ENCODE measurements around the gene THTPA. TPM values are rescaled to one million over a fixed set of nuclear protein-coding genes. Genes with fewer than 3 reads are reported as not detected.

The THTPA gene
- 10 to 100 TPM; 17.5 to 20.6 (median 19.5) TPM for polyA plus RNA-seq

GRCh38 chr14:23555882-23556699, at the start of gene THTPA:
THTPA (plus strand) TSS chr14:23556271; CDS start chr14:23556758, 487 bp downstream.
- H3K27ac Mint-ChIP-seq = peak within 1 kb of the TSS; percentile 79 to 97 (median 96)
- H3K4me1 Mint-ChIP-seq = peaks cover 32 to 41% of the 10 kb centered on the region in 2 donors
- H3K4me3 Mint-ChIP-seq = peak within 1 kb of the TSS; percentile 92 to 98 (median 97)
- peak; percentile 89 to 90 (median 89) for DNase-seq
- H3K36me3 Mint-ChIP-seq = peaks cover 0 to 4% (median 3%) of the 10 kb centered on the region in 3 donors
- no peaks in the 10 kb centered on the region for H3K9me3 Mint-ChIP-seq
- H3K27me3 Mint-ChIP-seq (ENCODE audit: low read depth in 3 of 3) = peaks cover 0 to 9% (median 6%) of the 10 kb centered on the region in 3 donors

- H3K36me3 Mint-ChIP-seq = peaks cover 3 to 16% (median 4%) of the 10 kb centered on the region in 3 donors
- H3K9me3 Mint-ChIP-seq = no peaks in the 10 kb centered on the region
- DNase-seq = no peak
- H3K4me3 Mint-ChIP-seq = peak overlapping the region in 4 of 5 donors; percentile 69 to 82 (median 75)
- H3K27me3 Mint-ChIP-seq (ENCODE audit: low read depth in 3 of 3) = peaks cover 0 to 2% (median 1%) of the 10 kb centered on the region in 3 donors
- H3K27ac Mint-ChIP-seq = peak overlapping the region in 2 of 6 donors; percentile 64 to 73
- peaks cover 2 to 5% of the 10 kb centered on the region in 2 donors for H3K4me1 Mint-ChIP-seq
Observed at GRCh38 chr14:23512156-23512555, 43.9 kb upstream of the THTPA start.

GRCh38 chr14:23513005-23513817, 42.9 kb upstream of the THTPA start:
- Mint-ChIP-seq H3K4me1 (peaks cover 2 to 5% of the 10 kb centered on the region in 2 donors), H3K27me3 (ENCODE audit: low read depth in 3 of 3) (peaks cover 0 to 2% (median 1%) of the 10 kb centered on the region in 3 donors), H3K36me3 (peaks cover 3 to 13% (median 4%) of the 10 kb centered on the region in 3 donors), H3K9me3 (no peaks in the 10 kb centered on the region), H3K27ac (peak overlapping the region in 1 of 6 donors; percentile 17), H3K4me3 (no peak overlapping the region)
- no peak for DNase-seq

DNA sequence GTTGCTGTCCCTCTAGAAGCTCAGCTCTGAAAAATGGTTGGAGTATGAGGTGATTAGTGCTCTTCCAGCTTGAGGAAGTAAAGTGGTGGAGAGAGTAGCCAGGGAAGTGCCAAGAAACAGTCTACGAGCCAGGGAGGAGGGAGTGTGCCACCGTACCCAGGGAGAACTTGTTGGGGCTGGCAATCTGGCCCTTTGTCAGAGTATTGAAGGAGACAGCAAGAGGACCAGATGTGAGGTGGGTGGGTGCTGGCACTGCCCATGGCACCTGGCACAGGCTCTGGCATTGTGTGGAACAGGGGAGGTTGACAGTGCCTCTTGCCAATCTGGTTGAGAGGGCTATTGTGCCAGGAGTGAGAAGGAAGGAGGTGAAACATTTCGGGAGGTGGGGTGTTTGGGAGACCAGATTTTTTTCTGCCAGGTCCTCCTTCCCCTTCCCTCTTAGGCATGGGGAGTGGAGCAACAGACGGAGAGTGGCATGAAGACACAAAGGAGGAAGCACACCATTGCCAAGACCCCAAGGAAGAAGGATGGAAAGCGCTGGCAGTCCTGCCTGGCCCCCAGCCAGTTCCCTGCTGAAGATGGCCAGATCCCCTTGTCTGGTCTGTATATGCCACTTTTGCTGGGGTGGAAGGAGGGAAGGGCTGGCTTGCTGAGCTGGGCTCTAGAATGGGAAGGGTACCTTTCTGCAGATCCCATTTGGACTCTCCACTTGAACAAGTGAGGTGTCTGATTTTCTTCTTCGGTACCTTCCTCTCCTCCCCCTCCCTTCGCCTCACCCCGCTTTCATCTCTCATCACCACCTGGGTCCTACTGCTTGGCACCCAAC, 42.0 kb upstream of the THTPA start:
- peaks cover 0 to 2% (median 1%) of the 10 kb centered on the region in 3 donors for H3K27me3 Mint-ChIP-seq (ENCODE audit: low read depth in 3 of 3)
- no peak for DNase-seq
- H3K4me3 Mint-ChIP-seq = no peak overlapping the region
- H3K9me3 Mint-ChIP-seq = no peaks in the 10 kb centered on the region
- peaks cover 3 to 13% (median 4%) of the 10 kb centered on the region in 3 donors for H3K36me3 Mint-ChIP-seq
- peaks cover 2 to 5% of the 10 kb centered on the region in 2 donors for H3K4me1 Mint-ChIP-seq
- peak overlapping the region in 1 of 6 donors; percentile 17 for H3K27ac Mint-ChIP-seq

DNA sequence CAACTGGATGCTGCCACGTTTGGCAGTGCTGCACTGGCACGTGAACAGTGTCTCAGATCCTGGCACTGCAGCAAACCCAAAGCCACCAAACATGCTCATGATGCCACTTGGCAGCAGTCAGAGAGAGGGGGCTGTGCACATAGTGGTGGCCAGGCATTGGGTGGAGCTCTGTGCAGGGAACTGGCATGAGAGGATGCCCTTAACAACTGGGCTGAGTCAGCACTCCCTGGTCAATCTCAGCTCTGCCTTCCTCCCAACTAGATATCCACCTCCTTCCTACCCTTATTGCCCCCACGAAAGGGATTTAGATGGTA, 41.5 kb upstream of the THTPA start:
- peaks cover 2 to 5% of the 10 kb centered on the region in 2 donors for H3K4me1 Mint-ChIP-seq
- no peak overlapping the region for H3K27ac Mint-ChIP-seq
- no peak for DNase-seq
- H3K36me3 Mint-ChIP-seq = peaks cover 3 to 13% (median 4%) of the 10 kb centered on the region in 3 donors
- H3K27me3 Mint-ChIP-seq (ENCODE audit: low read depth in 3 of 3) = peaks cover 0 to 2% (median 1%) of the 10 kb centered on the region in 3 donors
- H3K4me3 Mint-ChIP-seq = no peak overlapping the region
- H3K9me3 Mint-ChIP-seq = no peaks in the 10 kb centered on the region

- H3K27ac Mint-ChIP-seq = no peak overlapping the region
- peaks cover 0 to 2% (median 1%) of the 10 kb centered on the region in 3 donors for H3K27me3 Mint-ChIP-seq (ENCODE audit: low read depth in 3 of 3)
- H3K36me3 Mint-ChIP-seq = peaks cover 0 to 8% (median 0%) of the 10 kb centered on the region in 3 donors
- DNase-seq = no peak
- no peaks in the 10 kb centered on the region for H3K9me3 Mint-ChIP-seq
- H3K4me3 Mint-ChIP-seq = no peak overlapping the region
- no peaks in the 10 kb centered on the region for H3K4me1 Mint-ChIP-seq
Observed at GRCh38 chr14:23517650-23518326, 38.3 kb upstream of the THTPA start.

GRCh38 chr14:23518709-23519108, 37.4 kb upstream of the THTPA start:
- H3K4me1 Mint-ChIP-seq = no peaks in the 10 kb centered on the region
- H3K4me3 Mint-ChIP-seq = no peak overlapping the region
- DNase-seq = no peak
- H3K9me3 Mint-ChIP-seq = no peaks in the 10 kb centered on the region
- peaks cover 0 to 5% (median 0%) of the 10 kb centered on the region in 3 donors for H3K36me3 Mint-ChIP-seq
- peaks cover 0 to 1% (median 0%) of the 10 kb centered on the region in 3 donors for H3K27me3 Mint-ChIP-seq (ENCODE audit: low read depth in 3 of 3)
- H3K27ac Mint-ChIP-seq = no peak overlapping the region

DNA sequence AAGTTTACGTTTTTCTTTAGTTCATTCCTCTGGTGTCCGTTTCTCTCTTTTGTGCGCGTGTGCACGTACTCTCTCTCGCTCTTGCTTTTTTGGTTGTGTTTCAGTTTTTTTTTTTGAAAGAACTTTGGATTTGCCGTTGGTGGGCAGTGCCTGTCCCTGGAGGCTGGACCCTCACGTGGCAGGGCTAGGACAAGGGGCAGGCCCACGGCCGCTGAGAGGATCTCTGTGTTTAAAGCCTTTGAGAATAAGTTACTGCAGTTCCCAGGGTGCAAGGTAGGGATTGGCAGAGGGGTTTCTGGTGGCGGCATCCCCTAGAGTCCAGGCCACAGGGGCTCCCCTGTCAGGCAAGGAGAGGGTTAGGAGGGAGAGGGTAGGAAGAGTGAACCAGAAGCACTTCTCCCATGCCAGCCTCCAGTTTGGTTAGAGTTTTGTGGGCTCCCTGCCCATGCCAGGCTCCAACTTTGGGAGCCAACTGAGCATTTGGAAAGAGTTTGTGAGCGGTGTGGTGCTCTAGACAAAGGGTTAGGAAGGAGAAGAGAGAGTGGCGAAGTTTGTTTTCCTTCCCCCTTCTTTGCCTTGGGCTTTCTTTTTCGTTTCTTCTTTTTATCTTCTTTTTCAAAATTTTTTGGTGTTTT, 35.1 kb upstream of the THTPA start:
- H3K4me1 Mint-ChIP-seq = no peaks in the 10 kb centered on the region
- H3K9me3 Mint-ChIP-seq = no peaks in the 10 kb centered on the region
- no peak for DNase-seq
- no peak overlapping the region for H3K27ac Mint-ChIP-seq
- peaks cover 0 to 4% (median 0%) of the 10 kb centered on the region in 3 donors for H3K36me3 Mint-ChIP-seq
- no peaks in the 10 kb centered on the region for H3K27me3 Mint-ChIP-seq (ENCODE audit: low read depth in 3 of 3)
- no peak overlapping the region for H3K4me3 Mint-ChIP-seq

- Mint-ChIP-seq H3K27me3 (ENCODE audit: low read depth in 3 of 3) (no peaks in the 10 kb centered on the region), H3K27ac (no peak overlapping the region), H3K4me3 (no peak overlapping the region), H3K4me1 (no peaks in the 10 kb centered on the region), H3K36me3 (peaks cover 0 to 4% (median 0%) of the 10 kb centered on the region in 3 donors), H3K9me3 (no peaks in the 10 kb centered on the region)
- no peak for DNase-seq
Observed at GRCh38 chr14:23521785-23522640, 34.1 kb upstream of the THTPA start.

- Mint-ChIP-seq H3K27me3 (ENCODE audit: low read depth in 3 of 3) (no peaks in the 10 kb centered on the region), H3K36me3 (peaks cover 0 to 4% (median 0%) of the 10 kb centered on the region in 3 donors)
- DNase-seq = no peak
Observed at GRCh38 chr14:23522643-23523198, 33.4 kb upstream of the THTPA start.

DNA sequence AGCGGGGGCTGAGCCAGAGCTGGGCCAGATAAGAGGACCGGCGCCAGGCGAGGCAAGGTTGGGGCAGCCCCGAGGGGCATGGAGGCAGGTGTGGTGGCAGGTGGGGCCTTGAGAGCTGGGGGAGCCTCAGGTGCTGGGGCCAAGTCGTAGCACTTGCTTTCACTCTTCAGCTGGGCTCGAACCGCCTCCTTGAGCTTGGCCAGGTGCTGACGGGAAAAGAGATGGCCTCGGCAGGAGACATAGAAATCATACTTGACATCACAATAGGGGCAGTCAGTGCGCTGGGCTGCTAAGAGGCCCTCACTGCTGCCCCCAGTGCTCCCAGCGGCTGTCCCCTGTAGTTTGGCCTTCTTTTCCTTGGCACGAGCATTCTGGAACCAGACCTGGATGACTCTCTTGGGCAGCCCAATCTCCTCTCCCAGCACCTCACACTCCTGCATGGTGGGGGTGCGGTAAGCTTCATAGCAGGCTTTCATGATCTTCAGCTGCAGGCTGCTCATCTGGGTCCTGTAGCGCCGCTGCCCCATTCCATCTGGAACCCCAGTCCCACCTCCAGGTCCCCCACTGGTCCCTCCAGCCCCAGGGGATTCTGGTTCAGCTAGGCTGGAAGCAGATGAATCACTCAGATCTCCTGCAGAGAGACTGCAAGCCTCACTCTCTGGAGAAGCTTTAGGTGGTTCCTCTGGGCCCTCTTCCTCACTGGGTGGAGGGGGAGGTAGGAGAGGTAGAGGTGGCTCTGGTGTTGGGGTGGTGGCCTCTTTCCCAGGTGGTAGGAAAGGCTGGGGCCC, 32.6 kb upstream of the THTPA start:
- no peaks in the 10 kb centered on the region for H3K4me1 Mint-ChIP-seq
- H3K9me3 Mint-ChIP-seq = no peaks in the 10 kb centered on the region
- DNase-seq = no peak
- peaks cover 0 to 4% (median 0%) of the 10 kb centered on the region in 3 donors for H3K36me3 Mint-ChIP-seq
- H3K4me3 Mint-ChIP-seq = no peak overlapping the region
- H3K27me3 Mint-ChIP-seq (ENCODE audit: low read depth in 3 of 3) = no peaks in the 10 kb centered on the region
- no peak overlapping the region for H3K27ac Mint-ChIP-seq

More at GRCh38 chr14:23522643-23523198, 33.4 kb upstream of the THTPA start:
- H3K9me3 Mint-ChIP-seq = no peaks in the 10 kb centered on the region
- H3K27ac Mint-ChIP-seq = no peak overlapping the region
- no peaks in the 10 kb centered on the region for H3K4me1 Mint-ChIP-seq
- no peak overlapping the region for H3K4me3 Mint-ChIP-seq

Data from immature natural killer cell (primary cell).